Progenitor cell of endocrine pancreas (in vitro differentiated cells): ENCODE data around the gene PAPSS1. TPM values are rescaled to one million over a fixed set of nuclear protein-coding genes. Genes with fewer than 3 reads are reported as not detected.

ENCODE experiments used
- DNase-seq: peaks from one replicate; pipeline ENCODE4 v3.0.0; 2021; ENCODE audit warnings: low spot score; ENCODE audit not compliant: unreplicated experiment
- H3K27ac Mint-ChIP-seq: 2 replicates; pipeline ENCODE4 v1.8.0; 2021; ENCODE audit warnings: mild to moderate bottlenecking, moderate library complexity, mixed read lengths
- H3K27me3 Mint-ChIP-seq: 2 replicates; pipeline ENCODE4 v1.8.0; 2021; ENCODE audit warnings: mixed read lengths
- H3K36me3 Mint-ChIP-seq: 2 replicates; pipeline ENCODE4 v1.8.0; 2022; ENCODE audit warnings: mixed read lengths; ENCODE audit not compliant: insufficient read depth
- H3K4me1 Mint-ChIP-seq: 2 replicates; pipeline ENCODE4 v1.8.0; 2021; ENCODE audit warnings: low read depth, mixed read lengths
- H3K4me3 Mint-ChIP-seq: 2 replicates; pipeline ENCODE4 v1.8.0; 2021; ENCODE audit warnings: low read depth, mild to moderate bottlenecking, moderate library complexity, mixed read lengths
- H3K9me3 Mint-ChIP-seq: 2 replicates; pipeline ENCODE4 v1.8.0; 2021; ENCODE audit warnings: low read depth, mixed read lengths
- total RNA-seq: library from RNA; stranded (reverse); gene quantifications from 2 replicates; pipeline ENCODE4 v1.2.1, GENCODE V29; 2021
- TF ChIP-seq, protein P1 (sequence below): fragments of 200-600 bp; sonication (generic); IDR thresholded peaks from one replicate; pipeline ENCODE4 v1.5.0; 2021; ENCODE audit warnings: antibody characterized with exemption, mild to moderate bottlenecking; ENCODE audit not compliant: unreplicated experiment

PAPSS1 gene
- total RNA-seq, 1 donor from 2014 or later: 136 TPM

DNA sequence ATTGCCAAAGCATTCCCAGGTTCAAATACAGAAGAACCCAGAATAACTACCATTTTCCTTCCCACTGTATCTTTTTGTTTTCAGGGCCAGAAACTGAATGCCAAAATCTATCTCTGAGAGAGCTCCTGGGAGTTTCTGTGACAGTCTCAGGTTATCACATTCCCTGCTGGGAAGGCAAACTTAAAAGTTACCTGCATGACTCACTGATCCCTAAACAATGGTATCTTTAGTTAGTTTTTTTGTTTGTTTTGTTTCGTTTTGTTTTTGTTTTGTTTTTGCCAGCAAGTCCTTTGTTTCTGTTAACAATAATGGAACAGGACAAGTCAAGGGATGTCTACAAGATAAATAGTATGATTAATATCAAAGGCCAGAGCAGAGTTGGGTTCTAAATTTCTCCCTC, 34.3 kb downstream of the PAPSS1 start:
- no peaks in the 10 kb centered on the region for H3K27me3 Mint-ChIP-seq
- TF ChIP-seq, protein P1, sequence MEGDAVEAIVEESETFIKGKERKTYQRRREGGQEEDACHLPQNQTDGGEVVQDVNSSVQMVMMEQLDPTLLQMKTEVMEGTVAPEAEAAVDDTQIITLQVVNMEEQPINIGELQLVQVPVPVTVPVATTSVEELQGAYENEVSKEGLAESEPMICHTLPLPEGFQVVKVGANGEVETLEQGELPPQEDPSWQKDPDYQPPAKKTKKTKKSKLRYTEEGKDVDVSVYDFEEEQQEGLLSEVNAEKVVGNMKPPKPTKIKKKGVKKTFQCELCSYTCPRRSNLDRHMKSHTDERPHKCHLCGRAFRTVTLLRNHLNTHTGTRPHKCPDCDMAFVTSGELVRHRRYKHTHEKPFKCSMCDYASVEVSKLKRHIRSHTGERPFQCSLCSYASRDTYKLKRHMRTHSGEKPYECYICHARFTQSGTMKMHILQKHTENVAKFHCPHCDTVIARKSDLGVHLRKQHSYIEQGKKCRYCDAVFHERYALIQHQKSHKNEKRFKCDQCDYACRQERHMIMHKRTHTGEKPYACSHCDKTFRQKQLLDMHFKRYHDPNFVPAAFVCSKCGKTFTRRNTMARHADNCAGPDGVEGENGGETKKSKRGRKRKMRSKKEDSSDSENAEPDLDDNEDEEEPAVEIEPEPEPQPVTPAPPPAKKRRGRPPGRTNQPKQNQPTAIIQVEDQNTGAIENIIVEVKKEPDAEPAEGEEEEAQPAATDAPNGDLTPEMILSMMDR: no peak
- H3K27ac Mint-ChIP-seq: no peak overlapping the region
- peaks cover 32% of the 10 kb centered on the region for H3K4me1 Mint-ChIP-seq
- H3K36me3 Mint-ChIP-seq: peaks cover 30% of the 10 kb centered on the region
- H3K4me3 Mint-ChIP-seq: no peak overlapping the region
- DNase-seq: no peak
- peaks cover 4% of the 10 kb centered on the region for H3K9me3 Mint-ChIP-seq

DNA sequence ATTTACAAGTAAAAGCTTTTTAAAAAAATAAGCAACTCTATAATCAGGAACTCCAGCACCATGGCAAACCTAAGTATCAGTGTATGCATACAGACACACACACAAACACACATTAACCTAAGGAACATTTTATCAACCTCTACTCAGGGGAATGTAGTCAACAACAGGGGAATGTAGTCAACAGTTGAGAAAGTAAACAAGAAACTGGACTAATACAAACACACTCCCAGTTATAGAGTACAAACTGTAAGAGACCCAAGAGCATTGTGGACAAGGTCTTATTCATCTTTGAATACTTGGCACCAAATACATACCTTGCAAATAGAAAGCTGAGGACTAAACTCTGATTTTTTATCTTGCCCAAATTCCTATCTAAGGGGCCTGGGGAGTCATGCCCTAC, 36.2 kb downstream of the PAPSS1 start:
- TF ChIP-seq, protein P1: no peak
- H3K27ac Mint-ChIP-seq: peak overlapping the region; percentile 60
- H3K9me3 Mint-ChIP-seq: peaks cover 4% of the 10 kb centered on the region
- no peak for DNase-seq
- H3K4me1 Mint-ChIP-seq: peaks cover 35% of the 10 kb centered on the region
- no peak overlapping the region for H3K4me3 Mint-ChIP-seq
- peaks cover 42% of the 10 kb centered on the region for H3K36me3 Mint-ChIP-seq
- no peaks in the 10 kb centered on the region for H3K27me3 Mint-ChIP-seq

GRCh38 chr4:107682306-107682705, 37.7 kb downstream of the PAPSS1 start:
- TF ChIP-seq, protein P1: no peak
- DNase-seq: no peak
- no peaks in the 10 kb centered on the region for H3K27me3 Mint-ChIP-seq
- H3K4me1 Mint-ChIP-seq: peaks cover 35% of the 10 kb centered on the region
- peaks cover 4% of the 10 kb centered on the region for H3K9me3 Mint-ChIP-seq
- no peak overlapping the region for H3K4me3 Mint-ChIP-seq
- H3K36me3 Mint-ChIP-seq: peaks cover 57% of the 10 kb centered on the region
- peak overlapping the region; percentile 63 for H3K27ac Mint-ChIP-seq

DNA sequence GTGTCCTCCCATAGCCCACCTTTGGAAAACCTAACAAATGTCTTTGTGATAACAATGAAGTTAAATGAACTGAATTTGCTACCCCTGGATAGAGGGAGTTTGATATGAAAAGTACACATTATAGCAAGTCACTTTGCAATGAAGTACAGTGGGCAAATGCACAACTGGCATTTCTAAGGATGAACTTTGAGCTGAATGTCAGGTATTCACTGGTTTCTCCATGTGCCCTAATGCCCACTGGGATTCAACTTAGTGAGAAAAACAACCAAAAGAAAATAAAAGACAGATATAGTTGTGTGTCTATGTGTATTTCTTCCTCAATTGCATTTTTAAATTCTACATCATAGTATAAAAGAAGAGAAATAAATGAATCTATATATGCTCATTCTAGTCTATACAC, 51.0 kb downstream of the PAPSS1 start:
- H3K9me3 Mint-ChIP-seq: peaks cover 13% of the 10 kb centered on the region
- no peaks in the 10 kb centered on the region for H3K4me1 Mint-ChIP-seq
- TF ChIP-seq, protein P1: no peak
- H3K27ac Mint-ChIP-seq: peak overlapping the region; percentile 68
- peaks cover 28% of the 10 kb centered on the region for H3K36me3 Mint-ChIP-seq
- no peak for DNase-seq
- H3K4me3 Mint-ChIP-seq: no peak overlapping the region
- no peaks in the 10 kb centered on the region for H3K27me3 Mint-ChIP-seq

GRCh38 chr4:107666134-107666533, 53.9 kb downstream of the PAPSS1 start:
- H3K4me1 Mint-ChIP-seq: no peaks in the 10 kb centered on the region
- H3K4me3 Mint-ChIP-seq: no peak overlapping the region
- TF ChIP-seq, protein P1: peak; percentile 35
- no peak for DNase-seq
- no peaks in the 10 kb centered on the region for H3K27me3 Mint-ChIP-seq
- H3K9me3 Mint-ChIP-seq: no peaks in the 10 kb centered on the region
- peaks cover 9% of the 10 kb centered on the region for H3K36me3 Mint-ChIP-seq
- H3K27ac Mint-ChIP-seq: no peak overlapping the region
